ENCODE results near the gene NRXN2. TPM values are rescaled to one million over a fixed set of nuclear protein-coding genes. Genes with fewer than 3 reads are reported as not detected.
A peak's percentile ranks its signal among the peaks of the same experiment; 100 is the strongest.

NRXN2 gene
- total RNA-seq, 1 donor from 2014 or later, result 2.2 TPM

GRCh38 chr11:64712430-64713015 lies 10.5 kb downstream of the NRXN2 start:
- H3K36me3 ChIP-seq, result no peaks in the 10 kb centered on the region
- TF ChIP-seq EZH2phosphoT487 (IDR thresholded peaks at IDR 0.05), result no peak
- TF ChIP-seq EZH2 (IDR thresholded peaks at IDR 0.05), result no peak
- TF ChIP-seq CTCF (IDR thresholded peaks at IDR 0.05), result no peak
- peaks cover 31% of the 10 kb centered on the region for H3F3A ChIP-seq (ENCODE audit: low read depth)
- Mint-ChIP-seq H3K27ac (no peak overlapping the region), H3K27me3 (ENCODE audit: insufficient read depth, low read depth) (peaks cover 53% of the 10 kb centered on the region), H3K36me3 (no peaks in the 10 kb centered on the region), H3K9me3 (no peaks in the 10 kb centered on the region), H3K4me3 (peak overlapping the region; percentile 73), H3K4me1 (peaks cover 60% of the 10 kb centered on the region)
- H2AFZ ChIP-seq (replicated peaks), result no peak overlapping the region
- peak overlapping the region; percentile 71 for H3K4me2 ChIP-seq
- H4K20me1 ChIP-seq (ENCODE audit: low read depth), result peaks cover 37% of the 10 kb centered on the region
- peaks cover 13% of the 10 kb centered on the region for H3K4me1 ChIP-seq
- H3K9ac ChIP-seq, result no peak overlapping the region
- no peaks in the 10 kb centered on the region for H3K79me2 ChIP-seq (ENCODE audit: low read depth)
- peaks cover 92% of the 10 kb centered on the region for H3K27me3 ChIP-seq
- no peak for DNase-seq (ENCODE audit: low spot score)
- no peak overlapping the region for H3K27ac ChIP-seq
- peak overlapping the region; percentile 34 for H3K4me3 ChIP-seq
- no peaks in the 10 kb centered on the region for H3K9me3 ChIP-seq (ENCODE audit: low read depth)

DNA sequence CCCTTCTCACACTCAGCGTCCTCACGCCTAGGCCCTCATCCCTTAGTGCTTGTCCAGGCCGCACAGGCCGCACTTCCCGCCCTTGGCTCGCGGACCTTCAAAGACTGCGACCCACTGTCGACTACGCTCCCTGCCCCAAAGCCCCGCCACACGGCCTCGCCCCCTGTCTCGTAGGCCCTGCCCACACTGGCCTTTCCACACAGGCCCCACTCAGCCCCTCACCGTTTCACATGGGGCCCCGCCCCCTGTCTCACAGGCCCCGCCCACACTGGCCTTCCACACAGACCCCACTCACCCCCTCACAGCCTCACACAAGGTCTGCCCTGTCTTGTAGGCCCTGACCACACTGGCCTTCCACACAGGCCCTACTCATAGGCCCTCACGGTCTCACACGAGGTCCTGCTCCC lies 11.0 kb downstream of the NRXN2 start:
- Histone ChIP-seq H3K4me2 (no peak overlapping the region), H3K4me3 (no peak overlapping the region), H3K36me3 (no peaks in the 10 kb centered on the region), H3K27me3 (peaks cover 86% of the 10 kb centered on the region), H3K79me2 (ENCODE audit: low read depth) (no peaks in the 10 kb centered on the region), H3K4me1 (peaks cover 13% of the 10 kb centered on the region), H3K9me3 (ENCODE audit: low read depth) (no peaks in the 10 kb centered on the region), H3K27ac (no peak overlapping the region), H4K20me1 (ENCODE audit: low read depth) (peaks cover 37% of the 10 kb centered on the region), H3K9ac (no peak overlapping the region), H3F3A (ENCODE audit: low read depth) (peaks cover 31% of the 10 kb centered on the region), H2AFZ (replicated peaks) (no peak overlapping the region)
- H3K27ac Mint-ChIP-seq, result no peak overlapping the region
- H3K36me3 Mint-ChIP-seq, result no peaks in the 10 kb centered on the region
- no peak for DNase-seq (ENCODE audit: low spot score)
- H3K27me3 Mint-ChIP-seq (ENCODE audit: insufficient read depth, low read depth), result peaks cover 53% of the 10 kb centered on the region
- peak overlapping the region; percentile 73 for H3K4me3 Mint-ChIP-seq
- peaks cover 54% of the 10 kb centered on the region for H3K4me1 Mint-ChIP-seq
- H3K9me3 Mint-ChIP-seq, result no peaks in the 10 kb centered on the region
- TF ChIP-seq CTCF (IDR thresholded peaks at IDR 0.05) (no peak), EZH2phosphoT487 (IDR thresholded peaks at IDR 0.05) (no peak), EZH2 (IDR thresholded peaks at IDR 0.05) (no peak)

- H4K20me1 ChIP-seq (ENCODE audit: low read depth), result peaks cover 37% of the 10 kb centered on the region
- no peak overlapping the region for H3K9ac ChIP-seq
- no peaks in the 10 kb centered on the region for H3K36me3 Mint-ChIP-seq
- TF ChIP-seq EZH2phosphoT487 (IDR thresholded peaks at IDR 0.05) (no peak), EZH2 (IDR thresholded peaks at IDR 0.05) (no peak), CTCF (IDR thresholded peaks at IDR 0.05) (no peak)
- H3K4me3 Mint-ChIP-seq, result peak overlapping the region; percentile 73
- H2AFZ ChIP-seq (replicated peaks), result no peak overlapping the region
- peak overlapping the region; percentile 20 for H3K4me3 ChIP-seq
- peaks cover 84% of the 10 kb centered on the region for H3K27me3 ChIP-seq
- no peak overlapping the region for H3K27ac ChIP-seq
- no peaks in the 10 kb centered on the region for H3K9me3 Mint-ChIP-seq
- DNase-seq (ENCODE audit: low spot score), result peak; percentile 71
- H3K27ac Mint-ChIP-seq, result peak overlapping the region; percentile 65
- H3K4me1 ChIP-seq, result peaks cover 13% of the 10 kb centered on the region
- H3F3A ChIP-seq (ENCODE audit: low read depth), result peaks cover 31% of the 10 kb centered on the region
- H3K4me1 Mint-ChIP-seq, result peaks cover 49% of the 10 kb centered on the region
- no peaks in the 10 kb centered on the region for H3K9me3 ChIP-seq (ENCODE audit: low read depth)
- H3K36me3 ChIP-seq, result no peaks in the 10 kb centered on the region
- H3K79me2 ChIP-seq (ENCODE audit: low read depth), result no peaks in the 10 kb centered on the region
- peak overlapping the region; percentile 67 for H3K4me2 ChIP-seq
- H3K27me3 Mint-ChIP-seq (ENCODE audit: insufficient read depth, low read depth), result peaks cover 51% of the 10 kb centered on the region
Observed at GRCh38 chr11:64711138-64711955, 11.7 kb downstream of the NRXN2 start.
